Stimulated activated naive CD4-positive, alpha-beta T cell (primary cell): ENCODE results near the gene GFM2.
"Not testable (repeated sequence)": the region's sequence is repeated elsewhere in the genome, so short reads cannot be mapped to it uniquely, and the experiment has no call there.

Source experiments
- DNase-seq, 6 experiments: peaks; one replicate each; lab custom pipeline; 2025; lab: John Stamatoyannopoulos, UW

GFM2 gene

GRCh38 chr5:74766849-74767578 is at the start of gene GFM2, which contains the start of gene NSA2:
GFM2 (minus strand) TSS chr5:74767117; CDS start chr5:74763742, 3,375 bp downstream.
NSA2 (plus strand) TSS chr5:74767249; CDS start chr5:74767361, 112 bp downstream.
- DNase-seq: peak; percentile 84 to 94 (median 91)

DNA sequence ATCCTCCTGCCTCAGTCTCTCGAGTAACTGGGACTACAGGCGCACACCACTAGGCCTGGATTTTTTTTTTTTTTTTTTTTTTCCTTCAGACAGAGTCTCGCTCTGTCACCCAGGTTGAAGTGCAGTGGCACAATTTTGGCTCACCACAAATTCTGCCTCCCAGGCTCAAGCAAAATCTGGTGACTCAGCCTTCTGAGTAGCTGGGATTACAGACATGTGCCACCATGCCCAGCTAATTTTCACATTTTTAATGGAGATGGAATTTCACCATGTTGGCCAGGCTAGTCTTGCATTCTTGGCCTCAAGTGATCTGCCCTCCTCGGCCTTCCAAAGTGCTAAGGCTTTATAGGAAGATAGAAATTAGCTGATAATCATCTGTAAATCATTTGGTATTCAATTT is 44.0 kb upstream of the GFM2 start:
- no peak for DNase-seq

DNA sequence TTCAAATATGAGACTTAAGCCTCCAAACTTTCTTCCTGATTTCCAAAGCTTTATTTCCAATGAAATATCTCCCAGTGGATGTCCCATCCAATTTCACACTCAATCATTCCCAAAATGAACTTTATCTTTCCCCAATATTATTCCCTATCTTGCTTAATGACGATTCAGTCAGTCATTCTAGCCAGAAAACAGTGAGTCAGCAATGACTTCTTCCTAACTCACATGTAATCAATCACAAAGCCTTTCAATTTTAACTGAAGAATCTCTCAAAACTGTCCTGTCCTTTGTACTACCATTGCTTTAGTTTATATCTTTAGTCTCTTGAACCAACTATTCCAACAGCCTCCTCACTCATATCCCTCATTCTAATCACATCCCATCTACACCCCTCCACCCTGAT is 35.0 kb upstream of the GFM2 start:
- no peak for DNase-seq

- DNase-seq: no peak
Observed at GRCh38 chr5:74801197-74801596, 34.3 kb upstream of the GFM2 start.

DNA sequence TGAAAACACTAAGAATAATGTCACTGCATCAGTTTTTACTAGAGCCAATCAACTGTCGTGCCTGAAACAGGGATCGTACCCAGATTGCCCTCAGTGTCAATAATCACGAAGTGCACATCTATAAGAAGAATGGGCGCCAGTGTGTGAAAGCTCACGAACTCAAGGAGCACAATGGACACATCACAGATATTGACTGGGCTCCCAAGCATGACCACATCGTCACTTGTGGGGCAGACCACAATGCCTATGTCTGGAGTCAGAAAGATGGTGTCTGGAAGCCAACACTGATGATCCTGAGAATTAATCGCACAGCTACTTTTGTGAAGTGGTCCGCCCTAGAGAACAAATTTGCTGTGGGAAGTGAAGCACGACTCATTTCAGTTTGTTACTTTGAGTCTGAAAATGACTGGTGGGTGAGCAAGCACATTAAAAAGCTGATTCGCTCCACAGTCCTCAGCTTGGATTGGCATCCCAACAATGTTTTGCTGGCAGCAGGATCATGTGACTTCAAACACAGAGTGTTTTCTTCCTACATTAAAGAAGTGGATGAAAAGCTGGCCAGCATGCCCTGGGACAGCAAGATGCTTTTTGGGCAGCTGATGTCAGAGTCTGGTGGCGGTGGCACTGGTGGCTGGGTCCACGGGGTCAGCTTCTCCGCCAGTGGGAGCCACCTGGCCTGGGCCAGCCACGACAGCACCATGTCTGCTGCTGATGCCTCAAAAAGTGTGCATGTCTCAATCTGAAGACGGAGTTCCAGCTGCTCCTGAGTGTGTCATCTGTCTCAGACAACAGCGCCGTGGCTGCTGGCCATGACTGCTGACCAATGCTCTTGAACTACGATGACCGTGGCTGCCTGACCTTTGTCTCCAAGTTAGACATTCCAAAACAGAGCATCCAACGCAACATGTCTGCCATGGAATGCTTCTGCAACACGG is 32.3 kb upstream of the GFM2 start:
- no peak for DNase-seq

GRCh38 chr5:74791669-74792068 is 24.8 kb upstream of the GFM2 start:
- not testable (repeated sequence) for DNase-seq

DNA sequence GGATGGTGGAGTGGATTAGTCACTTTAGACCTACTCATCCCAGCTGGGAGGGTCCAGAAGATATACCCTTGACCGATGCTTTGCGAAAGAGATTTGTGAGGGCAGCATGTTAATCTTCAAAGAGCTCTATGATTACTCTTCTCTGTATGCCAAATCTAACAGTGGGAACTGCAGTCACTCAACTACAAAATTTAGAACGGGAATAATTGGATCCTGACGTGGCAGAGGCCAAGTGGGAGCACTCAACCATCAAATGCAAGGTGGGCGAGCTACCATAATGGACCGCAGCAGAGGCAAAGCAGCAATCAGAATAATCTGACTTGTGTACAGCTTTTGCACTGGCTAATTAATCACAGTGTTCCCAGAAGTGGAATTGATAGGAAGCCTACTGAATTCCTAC is 20.5 kb upstream of the GFM2 start:
- DNase-seq: no peak

DNA sequence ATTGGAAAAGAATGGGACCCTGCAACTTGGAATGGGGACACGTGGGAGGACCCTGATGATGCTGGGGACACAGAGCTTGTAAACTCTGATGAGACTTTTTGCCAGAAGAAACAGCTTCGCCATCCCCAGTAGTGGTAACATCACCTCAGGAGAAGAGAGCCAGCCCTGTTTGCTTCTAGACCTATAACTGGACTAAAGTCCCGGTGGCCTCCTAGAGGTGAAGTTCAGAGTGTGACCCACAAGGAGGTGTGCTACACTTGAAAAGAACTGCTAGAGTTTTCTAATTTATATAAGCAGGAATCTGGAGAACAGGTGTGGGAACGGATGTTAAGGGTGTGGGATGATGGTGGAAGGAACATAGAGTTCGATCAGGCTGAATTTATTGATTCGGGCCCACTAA is 19.9 kb upstream of the GFM2 start:
- no peak for DNase-seq

- DNase-seq: no peak
Observed at GRCh38 chr5:74778609-74779008, 11.7 kb upstream of the GFM2 start.

DNA sequence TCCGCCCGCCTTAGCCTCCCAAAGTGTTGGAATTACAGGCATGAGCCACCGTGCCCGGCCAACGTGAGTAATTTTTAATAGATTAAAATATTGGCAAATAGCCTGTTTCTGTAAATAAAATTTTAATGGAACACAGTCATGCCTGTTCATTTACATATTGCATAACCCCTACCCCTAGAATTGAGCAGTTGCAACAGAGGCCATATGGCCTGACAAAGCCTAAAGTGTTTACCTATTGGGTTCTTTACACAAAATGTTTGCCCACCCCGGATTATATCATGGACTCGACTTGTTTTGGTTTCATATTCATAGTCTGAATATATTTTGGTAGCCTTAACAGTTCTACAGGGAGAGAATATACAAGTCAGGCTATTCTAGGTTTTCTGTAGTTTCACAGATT is 5.4 kb upstream of the GFM2 start:
- DNase-seq: no peak

- DNase-seq: peak in 1 of 6 experiments; percentile 26
Observed at GRCh38 chr5:74767579-74767913, 629 bp upstream of the GFM2 start.

- DNase-seq: peak in 4 of 6 experiments; percentile 0 to 58 (median 44)
Observed at GRCh38 chr5:74766418-74766848, 484 bp downstream of the GFM2 start.

DNA sequence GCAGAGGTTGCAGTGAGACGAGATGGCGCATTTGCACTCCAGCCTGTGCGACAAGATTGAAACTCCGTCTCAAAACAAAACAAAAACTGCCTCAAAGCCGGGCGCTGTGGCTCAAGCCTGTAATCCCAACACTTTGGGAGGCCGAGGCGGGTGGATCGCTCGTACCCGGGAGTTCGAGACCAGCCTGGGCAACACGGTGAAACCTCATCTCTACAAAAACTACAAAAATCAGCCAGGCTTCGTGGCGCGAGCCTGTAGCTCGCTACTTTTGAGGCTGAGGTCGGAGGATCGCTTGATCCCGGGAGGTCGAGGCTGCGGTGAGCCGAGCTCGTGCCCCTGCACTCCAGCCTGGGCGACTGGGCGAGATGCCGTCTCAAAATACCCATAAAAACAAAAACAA is 988 bp downstream of the GFM2 start:
- DNase-seq: peak in 1 of 6 experiments; percentile 1

GRCh38 chr5:74765201-74765600 is 1.7 kb downstream of the GFM2 start:
- DNase-seq: no peak

DNA sequence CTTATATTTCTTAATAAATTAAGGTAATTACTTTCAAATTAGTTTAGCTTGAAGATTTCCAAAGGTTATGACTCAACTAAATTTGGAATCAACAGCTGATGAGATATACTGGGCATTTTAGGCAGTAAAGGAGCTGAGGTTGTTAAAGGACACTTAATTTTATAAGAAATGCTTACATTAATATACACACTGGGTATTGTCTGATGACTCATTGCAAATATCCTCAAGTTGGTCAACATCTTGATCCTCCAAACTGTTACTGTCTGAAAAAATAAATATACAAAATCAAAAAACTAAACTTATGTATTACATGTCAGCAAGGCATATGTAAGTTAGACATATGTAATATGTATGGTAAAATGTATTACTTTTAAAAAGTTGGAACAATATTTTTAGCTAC is 3.4 kb downstream of the GFM2 start:
- no peak for DNase-seq

GRCh38 chr5:74762599-74762998 is 4.3 kb downstream of the GFM2 start:
- DNase-seq: no peak

DNA sequence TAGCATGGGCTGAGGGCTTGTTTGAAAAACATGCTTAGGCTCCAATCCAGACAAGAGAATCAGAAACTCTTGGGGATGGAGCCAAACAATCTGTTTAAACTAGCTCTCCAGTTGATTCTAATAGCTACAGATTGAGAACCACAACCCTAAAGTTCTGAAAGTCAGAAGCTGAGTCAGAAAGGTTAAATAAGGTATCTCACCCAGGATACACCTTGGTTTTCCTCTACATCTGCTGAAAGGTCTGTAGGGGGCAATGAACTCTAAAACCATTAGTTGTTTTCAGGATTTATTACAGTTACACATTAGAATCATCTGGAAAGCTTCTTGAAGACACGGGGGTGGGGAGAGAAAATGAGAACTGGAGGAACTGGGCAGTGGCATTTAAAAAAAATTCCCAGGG is 5.7 kb downstream of the GFM2 start:
- no peak for DNase-seq

GRCh38 chr5:74748742-74749141 is 18.2 kb downstream of the GFM2 start:
- DNase-seq: not testable (repeated sequence)

DNA sequence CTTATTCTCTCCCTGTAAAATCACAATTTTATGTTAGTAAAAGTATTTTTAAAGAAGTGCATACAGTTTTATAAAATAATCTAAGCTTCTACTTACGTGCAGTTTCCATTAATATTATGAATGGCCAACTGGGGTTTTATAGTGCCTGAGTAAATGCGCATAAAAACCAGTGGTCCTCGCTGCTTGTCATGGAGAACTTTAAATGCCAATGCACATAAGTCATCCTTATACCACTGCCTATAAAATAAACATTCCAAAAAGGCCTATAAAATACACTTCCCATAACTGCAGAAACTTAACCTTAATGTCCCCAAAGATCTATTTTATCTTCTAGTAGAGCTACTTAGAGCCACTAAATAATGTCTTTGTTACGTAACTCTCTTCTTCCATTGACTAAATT is 28.5 kb downstream of the GFM2 start:
- DNase-seq: no peak

DNA sequence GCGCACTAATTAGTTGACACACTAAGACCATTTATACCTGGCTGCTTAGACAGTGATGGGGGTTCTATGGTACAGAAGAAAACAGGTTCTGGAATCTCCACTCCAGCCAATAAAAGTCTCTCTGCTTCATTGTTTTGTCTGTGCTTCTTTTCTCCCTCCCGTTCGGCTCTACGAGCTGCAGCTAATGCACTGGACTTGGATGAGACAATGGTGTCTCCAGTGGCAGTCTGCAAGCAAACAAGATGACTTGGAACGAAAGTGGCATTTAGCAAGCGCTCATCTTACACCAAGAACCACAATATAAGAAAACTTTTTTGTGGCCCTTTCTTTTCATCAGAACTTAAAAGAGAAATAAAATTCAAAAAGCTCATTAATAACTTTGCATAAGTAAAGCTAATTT is 30.2 kb downstream of the GFM2 start:
- DNase-seq: no peak

GRCh38 chr5:74725331-74725730 is 41.6 kb downstream of the GFM2 start:
- no peak for DNase-seq

DNA sequence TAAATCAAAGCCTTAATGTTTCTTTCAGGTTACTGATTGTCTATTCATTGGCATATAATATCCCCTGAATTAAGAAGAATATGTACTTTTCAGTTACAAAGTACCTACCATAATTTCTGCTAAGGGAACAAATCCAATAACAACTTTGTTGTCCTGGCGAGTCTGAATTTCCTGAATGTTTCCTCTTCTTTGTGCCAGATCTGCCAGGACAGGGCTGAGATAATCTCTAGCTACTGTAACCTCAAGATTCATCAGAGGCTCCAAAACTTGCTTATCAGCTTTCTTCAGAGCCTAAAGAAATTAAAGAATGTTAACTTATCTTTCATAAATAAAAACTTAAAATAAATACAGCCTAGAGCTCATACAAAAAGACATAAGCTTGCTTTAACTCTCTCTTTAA is 44.6 kb downstream of the GFM2 start:
- no peak for DNase-seq

GRCh38 chr5:74717596-74717995 is 49.3 kb downstream of the GFM2 start:
- no peak for DNase-seq
